Brain pericyte (primary cell): Measurements from ENCODE around the gene STARD3.

ENCODE experiments used
- DNase-seq: peaks from one replicate; pipeline ENCODE4 v3.0.0-alpha.2; 2012; ENCODE audit warnings: low read depth, low spot score

The STARD3 gene

DNA sequence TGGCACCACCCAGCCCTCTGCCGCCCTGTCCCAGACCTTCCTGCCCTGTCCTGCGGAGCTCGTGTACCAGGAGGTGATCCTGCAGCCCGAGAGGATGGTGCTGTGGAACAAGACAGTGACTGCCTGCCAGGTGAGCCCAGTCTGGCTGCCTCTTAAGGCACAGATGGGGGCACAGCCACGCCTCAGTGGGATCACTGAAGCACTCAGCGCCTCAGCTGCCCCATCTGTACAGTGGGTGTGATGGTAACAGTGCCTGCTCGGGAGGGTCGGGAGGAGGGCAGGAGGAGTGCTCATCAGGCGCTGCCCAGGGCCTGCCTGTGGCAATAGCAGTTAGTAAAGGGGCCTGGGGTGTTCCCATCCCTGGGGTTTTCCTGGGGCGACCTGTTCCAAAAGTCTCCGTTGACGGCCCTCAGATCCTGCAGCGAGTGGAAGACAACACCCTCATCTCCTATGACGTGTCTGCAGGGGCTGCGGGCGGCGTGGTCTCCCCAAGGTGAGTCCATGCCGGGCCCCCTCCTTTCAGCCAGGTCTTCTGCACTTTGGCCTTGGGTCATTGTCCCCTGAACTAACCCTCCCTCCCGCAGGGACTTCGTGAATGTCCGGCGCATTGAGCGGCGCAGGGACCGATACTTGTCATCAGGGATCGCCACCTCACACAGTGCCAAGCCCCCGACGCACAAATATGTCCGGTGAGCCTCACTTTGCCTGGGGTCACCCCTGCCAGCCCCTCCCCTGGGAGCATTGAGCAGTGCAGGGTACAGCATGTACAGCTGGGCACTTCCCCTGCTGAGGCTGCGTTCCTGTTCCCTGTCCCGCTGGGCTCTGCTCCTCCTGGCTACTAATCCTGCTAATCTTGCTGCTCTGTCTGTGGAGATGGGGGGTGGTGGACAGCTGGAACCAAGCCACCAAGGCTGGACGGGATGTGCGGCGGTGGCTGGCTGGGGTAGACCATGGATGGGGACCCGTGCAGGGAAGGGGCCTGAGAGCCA, 23.7 kb downstream of the STARD3 start:
- DNase-seq = no peak

DNA sequence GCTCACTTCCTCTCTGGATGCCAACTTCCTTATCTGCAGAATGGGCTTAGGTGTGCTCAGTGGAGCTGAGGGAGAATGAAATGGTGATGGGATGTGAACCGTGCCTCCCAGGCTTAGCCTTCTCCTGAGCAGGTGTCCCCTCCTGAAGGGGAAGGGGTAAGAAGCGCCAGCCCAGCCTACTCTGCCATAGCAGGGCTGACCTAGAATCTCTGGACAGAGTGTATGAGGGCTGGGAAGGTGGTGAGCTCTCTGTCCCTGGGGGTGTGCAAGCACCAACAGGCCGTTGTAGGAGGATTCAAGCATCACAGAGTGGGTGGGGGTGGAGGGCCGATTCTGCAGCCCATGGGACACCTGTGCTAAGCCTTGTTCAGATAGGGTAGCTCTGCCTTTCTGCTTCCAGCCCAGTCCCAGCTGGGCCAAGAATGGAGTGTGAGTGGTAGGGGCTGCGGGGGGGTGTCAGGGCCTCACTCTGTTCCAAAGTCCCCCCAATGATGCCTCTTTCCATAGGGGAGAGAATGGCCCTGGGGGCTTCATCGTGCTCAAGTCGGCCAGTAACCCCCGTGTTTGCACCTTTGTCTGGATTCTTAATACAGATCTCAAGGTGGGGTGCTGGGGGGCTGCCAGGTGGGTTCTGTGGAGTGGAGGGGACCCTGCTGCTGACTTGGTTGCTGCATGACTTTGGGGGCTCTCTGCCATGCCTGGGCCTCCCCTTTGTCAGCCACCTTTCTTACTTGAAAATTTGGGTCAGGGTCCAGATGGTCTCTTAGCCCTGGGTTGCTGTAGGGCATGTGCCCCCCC, 25.0 kb downstream of the STARD3 start:
- no peak for DNase-seq

DNA sequence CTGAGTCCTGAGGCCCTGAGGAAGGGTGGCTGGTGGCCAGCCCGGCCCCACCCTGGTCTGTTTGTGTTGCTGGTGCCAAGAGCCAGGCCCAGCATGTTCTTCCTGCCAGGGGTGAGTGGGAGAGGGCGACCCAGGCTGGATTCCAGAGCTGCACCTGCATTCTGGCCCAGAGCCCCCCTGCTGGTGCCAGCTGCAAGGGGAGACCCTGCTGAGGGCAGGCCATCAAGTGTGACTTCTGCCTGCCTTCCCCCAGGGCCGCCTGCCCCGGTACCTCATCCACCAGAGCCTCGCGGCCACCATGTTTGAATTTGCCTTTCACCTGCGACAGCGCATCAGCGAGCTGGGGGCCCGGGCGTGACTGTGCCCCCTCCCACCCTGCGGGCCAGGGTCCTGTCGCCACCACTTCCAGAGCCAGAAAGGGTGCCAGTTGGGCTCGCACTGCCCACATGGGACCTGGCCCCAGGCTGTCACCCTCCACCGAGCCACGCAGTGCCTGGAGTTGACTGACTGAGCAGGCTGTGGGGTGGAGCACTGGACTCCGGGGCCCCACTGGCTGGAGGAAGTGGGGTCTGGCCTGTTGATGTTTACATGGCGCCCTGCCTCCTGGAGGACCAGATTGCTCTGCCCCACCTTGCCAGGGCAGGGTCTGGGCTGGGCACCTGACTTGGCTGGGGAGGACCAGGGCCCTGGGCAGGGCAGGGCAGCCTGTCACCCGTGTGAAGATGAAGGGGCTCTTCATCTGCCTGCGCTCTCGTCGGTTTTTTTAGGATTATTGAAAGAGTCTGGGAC, 25.8 kb downstream of the STARD3 start:
- no peak for DNase-seq

DNA sequence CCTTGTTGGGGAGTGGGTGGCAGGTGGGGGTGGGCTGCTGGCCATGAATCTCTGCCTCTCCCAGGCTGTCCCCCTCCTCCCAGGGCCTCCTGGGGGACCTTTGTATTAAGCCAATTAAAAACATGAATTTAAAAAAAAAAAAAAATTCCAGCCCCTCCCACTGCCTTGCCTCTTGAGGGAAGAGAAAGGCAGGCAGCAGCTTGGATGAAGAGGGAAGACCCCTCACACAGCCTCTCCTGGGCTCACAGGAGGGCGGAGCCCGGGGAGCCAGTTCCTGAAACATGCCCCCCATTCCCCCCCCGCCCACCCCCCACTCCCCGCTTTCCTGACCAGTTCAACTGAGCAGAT, 26.4 kb downstream of the STARD3 start:
- no peak for DNase-seq

DNA sequence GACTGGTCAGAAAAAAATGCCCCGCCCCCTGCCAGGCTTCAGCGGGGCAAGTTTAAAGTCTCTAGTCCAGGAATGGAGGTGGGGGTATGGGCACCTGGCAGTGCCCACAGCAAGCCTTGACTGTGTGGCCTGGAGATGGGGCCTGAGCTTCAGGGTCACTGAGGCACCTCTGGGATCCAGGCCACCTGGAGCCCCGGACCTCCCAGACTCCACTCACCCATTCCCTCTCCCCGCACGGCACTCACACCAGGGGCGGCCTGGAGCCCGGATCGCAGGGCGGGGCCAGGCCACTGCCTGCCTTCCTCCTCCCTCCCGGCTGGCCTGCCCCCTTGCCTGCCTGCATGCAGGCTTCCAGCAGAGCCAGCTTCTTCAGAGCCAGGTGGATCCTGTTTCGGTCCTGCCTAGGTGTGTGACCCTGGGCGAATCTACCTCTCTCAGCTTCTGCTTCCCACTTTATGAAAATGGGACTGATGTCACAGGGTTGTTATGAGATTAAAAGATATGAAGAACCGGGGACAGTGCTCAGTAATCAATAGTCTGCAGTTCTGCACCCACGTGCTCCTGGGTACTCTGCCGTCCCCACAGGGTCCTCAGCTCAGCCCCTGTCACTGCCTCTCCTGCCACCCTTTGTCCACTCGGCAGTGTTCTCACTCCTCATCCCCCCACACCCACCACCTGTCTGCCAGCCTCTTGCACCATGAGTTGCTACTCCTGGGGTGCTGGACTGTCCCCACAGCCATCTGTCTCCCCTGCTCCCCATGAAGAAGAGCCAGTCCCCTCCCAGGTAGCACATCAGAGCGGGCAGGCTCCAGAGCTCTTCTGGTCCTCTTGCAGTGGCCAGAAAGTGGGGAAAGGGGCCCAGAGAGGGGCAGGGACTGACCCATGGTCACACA, 27.0 kb downstream of the STARD3 start:
- DNase-seq = no peak

DNA sequence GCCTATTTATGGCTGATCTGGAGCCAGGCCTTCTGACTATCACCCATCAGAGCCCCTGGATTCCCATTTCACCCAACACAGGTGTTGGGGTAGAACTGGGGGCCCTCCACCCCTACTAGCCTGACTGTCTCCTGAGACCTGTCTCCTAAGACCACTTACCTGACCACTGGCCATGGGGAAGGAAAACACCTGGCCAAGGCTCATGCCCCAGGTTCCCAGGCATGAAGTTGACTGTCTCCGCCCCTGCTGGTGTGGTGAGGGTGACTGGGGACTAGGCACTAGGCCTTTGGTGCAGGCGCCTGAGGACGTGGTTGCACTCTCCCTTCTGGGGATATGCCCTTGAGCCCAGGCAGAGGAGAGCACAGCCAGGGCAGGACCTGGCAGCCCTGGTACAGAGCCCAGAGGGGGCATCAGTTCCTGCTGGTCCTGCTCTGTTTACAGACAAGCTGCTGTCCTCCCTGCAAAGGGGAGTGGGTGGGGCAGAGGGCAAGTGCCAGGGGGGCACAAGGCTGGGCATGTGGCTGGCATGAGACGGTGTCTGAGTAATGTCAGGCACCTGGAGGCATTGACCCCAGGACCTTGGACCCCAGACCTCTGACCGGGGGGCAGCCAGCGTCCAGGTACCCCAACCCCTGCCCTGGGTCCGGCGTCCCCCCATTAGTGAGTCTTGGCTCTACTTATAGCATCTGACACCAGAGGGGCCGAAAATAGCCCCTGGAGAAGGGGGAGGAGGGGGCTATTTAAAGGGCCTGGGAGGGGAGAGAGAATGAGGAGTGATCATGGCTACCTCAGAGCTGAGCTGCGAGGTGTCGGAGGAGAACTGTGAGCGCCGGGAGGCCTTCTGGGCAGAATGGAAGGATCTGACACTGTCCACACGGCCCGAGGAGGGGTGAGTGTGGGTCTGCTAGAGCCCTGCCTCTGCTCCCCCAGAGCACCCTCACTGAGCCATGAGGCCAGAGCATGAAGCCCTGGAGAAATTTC, 27.9 kb downstream of the STARD3 start, which contains the start of gene TCAP:
TCAP (plus strand) TSS at position 769 of the 981 bp plus-strand sequence; CDS start at position 780, 11 bp downstream.
- DNase-seq = no peak

DNA sequence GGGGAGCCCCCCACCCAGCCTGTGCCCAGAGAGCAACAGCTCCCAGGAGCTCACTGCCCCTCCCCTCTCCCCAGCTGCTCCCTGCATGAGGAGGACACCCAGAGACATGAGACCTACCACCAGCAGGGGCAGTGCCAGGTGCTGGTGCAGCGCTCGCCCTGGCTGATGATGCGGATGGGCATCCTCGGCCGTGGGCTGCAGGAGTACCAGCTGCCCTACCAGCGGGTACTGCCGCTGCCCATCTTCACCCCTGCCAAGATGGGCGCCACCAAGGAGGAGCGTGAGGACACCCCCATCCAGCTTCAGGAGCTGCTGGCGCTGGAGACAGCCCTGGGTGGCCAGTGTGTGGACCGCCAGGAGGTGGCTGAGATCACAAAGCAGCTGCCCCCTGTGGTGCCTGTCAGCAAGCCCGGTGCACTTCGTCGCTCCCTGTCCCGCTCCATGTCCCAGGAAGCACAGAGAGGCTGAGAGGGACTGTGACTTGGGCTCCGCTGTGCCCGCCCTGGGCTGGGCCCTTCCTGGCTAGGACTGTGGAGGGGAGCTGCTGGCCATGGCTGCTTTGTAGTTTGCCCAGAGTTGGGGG, 28.8 kb downstream of the STARD3 start:
- no peak for DNase-seq

DNA sequence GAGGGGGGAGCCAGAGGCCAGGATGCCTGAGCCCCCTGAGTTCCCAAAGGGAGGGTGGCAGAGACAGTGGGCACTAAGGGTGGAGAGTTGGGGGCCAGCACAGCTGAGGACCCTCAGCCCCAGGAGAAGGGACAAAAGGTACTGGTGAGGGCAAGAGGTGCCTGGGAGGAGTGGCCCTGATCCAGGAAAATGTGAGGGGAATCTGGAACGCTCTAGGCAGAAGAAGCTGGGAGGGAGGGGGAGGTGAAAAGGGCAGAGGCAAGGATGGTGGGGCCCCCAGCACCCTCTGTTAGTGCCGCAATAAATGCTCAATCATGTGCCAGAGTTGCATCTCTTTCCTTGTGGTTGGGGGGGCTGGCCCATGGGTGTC, 29.3 kb downstream of the STARD3 start:
- no peak for DNase-seq

DNA sequence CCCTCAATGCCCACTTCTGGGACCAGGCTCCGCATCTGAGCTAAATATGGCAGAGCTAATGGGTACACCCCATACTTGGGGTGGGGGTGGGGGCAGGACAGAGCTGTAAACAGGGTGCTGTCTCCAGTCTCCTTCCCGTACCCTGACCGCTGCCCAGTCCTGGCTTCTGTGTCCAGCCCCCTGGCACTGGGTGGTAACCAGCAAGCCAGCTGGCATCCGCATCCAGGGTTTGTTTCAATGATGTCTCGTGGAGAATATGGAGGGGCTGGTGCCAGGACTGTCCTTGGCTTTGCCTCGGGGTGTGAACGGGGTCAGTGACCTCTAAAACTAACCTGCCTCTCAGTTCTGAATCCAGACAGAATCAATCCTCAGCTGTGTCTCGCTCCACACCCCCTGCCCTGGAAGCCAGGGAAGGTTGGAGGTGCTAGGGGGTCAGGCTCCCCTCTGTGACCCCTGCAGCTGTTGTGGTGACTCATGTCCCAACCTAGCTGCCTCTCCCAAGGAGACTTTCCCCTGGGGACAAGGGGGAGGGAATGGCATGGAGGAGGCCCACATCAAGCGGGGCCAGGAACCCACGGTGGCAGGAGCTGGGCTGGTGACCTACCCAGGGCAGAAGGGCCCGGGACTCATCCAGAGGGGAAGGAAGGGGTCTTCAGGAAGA, 29.8 kb downstream of the STARD3 start:
- DNase-seq = no peak

DNA sequence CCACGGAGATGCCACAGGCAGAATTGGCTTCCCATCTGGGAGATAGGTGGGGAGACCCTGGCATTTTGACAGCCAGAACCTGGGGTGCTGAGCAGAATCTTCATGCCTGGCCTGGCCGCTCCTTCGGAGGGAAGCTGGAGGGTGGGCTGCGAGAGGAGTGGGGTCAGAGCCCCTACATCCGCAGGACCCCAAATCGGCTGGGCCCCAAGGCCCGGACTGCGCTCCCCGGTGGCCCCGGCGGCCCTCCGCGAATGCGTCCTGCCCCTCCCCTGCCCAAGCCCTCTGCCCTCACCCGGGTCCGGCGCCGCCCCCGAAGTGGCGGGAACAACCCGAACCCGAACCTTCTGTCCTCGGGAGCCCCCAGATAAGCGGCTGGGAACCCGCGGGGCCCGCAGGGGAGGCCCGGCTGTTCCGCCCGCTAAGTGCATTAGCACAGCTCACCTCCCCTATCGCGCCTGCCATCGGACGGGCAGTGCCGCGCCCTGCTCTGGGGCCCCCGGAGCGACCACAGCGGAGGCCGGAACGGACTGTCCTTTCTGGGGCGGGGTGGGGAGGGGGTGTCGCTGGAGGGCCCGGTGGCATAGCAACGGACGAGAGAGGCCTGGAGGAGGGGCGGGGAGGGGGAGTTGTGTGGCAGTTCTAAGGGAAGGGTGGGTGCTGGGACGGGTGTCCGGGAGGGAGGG, 30.5 kb downstream of the STARD3 start:
- no peak for DNase-seq

DNA sequence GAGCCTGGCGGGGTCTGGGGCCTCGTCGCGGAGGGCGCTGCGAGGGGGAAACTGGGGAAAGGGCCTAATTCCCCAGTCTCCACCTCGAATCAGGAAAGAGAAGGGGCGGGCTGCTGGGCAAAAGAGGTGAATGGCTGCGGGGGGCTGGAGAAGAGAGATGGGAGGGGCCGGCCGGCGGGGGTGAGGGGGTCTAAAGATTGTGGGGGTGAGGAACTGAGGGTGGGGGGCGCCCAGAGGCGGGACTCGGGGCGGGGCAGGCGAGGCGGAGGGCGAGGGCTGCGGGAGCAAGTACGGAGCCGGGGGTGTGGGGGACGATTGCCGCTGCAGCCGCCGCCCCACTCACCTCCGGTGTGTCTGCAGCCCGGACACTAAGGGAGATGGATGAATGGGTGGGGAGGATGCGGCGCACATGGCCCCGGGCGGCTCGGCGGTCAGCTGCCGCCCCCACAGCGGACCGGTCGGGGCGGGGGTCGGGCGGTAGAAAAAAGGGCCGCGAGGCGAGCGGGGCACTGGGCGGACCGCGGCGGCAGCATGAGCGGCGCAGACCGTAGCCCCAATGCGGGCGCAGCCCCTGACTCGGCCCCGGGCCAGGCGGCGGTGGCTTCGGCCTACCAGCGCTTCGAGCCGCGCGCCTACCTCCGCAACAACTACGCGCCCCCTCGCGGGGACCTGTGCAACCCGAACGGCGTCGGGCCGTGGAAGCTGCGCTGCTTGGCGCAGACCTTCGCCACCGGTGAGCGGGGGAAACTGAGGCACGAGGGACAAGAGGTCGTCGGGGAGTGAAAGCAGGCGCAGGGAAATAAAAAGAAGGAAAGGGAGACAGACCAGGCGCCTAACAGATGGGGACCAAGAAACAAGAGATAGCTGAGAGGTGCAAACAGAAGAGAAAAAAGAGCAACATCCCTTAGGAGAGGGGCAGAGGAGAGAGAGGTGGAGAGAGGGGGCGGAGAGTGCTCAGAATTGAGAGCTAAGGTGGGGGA, 31.3 kb downstream of the STARD3 start, which contains the start of gene PNMT:
PNMT (plus strand) TSS at position 509 of the 980 bp plus-strand sequence; CDS start at position 532, 23 bp downstream.
- no peak for DNase-seq

DNA sequence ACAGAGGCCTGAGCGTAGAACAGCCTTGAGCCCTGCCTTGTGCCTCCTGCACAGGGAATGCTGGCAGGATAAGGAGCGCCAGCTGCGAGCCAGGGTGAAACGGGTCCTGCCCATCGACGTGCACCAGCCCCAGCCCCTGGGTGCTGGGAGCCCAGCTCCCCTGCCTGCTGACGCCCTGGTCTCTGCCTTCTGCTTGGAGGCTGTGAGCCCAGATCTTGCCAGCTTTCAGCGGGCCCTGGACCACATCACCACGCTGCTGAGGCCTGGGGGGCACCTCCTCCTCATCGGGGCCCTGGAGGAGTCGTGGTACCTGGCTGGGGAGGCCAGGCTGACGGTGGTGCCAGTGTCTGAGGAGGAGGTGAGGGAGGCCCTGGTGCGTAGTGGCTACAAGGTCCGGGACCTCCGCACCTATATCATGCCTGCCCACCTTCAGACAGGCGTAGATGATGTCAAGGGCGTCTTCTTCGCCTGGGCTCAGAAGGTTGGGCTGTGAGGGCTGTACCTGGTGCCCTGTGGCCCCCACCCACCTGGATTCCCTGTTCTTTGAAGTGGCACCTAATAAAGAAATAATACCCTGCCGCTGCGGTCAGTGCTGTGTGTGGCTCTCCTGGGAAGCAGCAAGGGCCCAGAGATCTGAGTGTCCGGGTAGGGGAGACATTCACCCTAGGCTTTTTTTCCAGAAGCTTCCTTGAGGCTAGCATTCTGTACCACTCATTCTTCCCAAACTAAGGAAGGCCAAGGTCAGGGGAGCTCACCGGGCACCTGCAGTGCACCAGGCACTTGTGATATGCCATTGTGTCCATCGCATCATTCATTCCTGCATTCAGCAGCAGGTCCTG, 33.2 kb downstream of the STARD3 start:
- no peak for DNase-seq

DNA sequence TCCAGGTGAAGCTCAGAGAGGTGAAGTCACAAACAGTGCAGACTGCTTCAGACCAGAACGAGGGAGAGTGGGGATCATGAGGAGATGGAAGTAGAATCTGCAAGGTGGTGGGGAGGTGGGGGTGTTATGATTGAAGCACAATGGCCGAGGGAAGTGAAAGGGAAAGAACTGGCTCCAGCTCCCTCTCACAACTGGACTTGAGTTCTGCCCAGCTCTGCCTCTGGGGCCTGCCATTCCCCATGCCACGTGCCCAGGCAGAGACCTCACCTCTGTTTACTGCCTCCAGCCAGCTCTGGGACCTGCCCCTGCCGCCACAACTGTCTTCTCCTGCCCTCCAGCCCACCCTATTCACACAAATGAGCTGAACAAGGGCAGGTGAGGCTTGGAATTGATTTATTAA, 33.8 kb downstream of the STARD3 start:
- DNase-seq = no peak

DNA sequence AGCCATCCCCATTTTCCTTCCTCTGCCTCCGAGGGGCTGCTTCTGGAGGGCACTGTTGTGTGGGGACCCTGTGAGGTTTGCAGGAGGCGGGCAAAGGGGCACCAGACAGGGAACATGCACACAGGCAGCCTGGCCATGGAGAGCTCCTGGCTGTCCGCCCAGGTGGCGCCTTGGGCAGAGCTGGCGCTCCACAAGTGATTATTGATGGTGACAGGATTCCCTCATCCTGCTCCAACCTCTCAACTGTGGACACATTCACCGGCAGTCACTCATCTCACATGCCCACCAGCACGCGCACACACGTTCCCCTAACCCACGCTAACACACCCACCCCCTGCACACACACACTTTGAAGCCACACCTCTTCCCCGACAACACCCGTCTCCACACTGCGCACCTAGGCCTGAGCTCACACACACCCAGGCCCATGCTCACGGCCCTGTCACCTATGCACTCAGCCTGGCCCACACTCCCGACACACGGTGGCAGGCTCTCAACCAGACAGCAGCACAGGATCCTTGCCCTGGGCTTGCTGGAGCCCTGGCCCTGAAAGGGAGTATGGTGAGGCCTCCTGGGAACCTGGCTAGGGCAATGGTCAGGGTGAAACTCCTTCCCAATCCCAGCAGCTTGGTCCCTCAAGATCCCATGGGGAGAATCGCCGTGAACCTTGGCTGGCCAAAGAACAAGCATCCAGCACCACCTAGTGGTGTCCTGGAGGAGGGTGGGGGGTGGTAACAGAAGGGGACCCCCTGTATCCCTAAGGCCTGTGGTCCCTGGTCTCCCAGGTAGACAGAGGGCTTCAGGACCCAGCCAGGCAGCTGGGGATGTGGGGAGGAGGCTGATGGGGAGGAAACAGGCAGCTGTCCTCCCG, 34.9 kb downstream of the STARD3 start:
- no peak for DNase-seq
